SK-N-SH treated with all-trans-retinoic acid at 6 μM for 48 hours (cell line): ENCODE data around the gene ADCYAP1R1.

Experiments
- ATAC-seq: fragments of 200-7000 bp; cut with Tn5 transposase; 3 replicates; pipeline ENCODE4 v1.9.1; 2020; ENCODE audit warnings: mild to moderate bottlenecking, moderate library complexity
- ARNTL ChIP-seq: fragments of 450-650 bp; formaldehyde crosslinking; IDR thresholded peaks from 2 replicates; pipeline ENCODE4 v1.5.0; 2020; ENCODE audit warnings: low read depth, mild to moderate bottlenecking, moderate library complexity, borderline replicate concordance
- BACH2 ChIP-seq: fragments of 250-450 bp; sonication (Bioruptor Pico); IDR thresholded peaks from 2 replicates; pipeline ENCODE4 v1.9.0; 2021; ENCODE audit warnings: mild to moderate bottlenecking, borderline replicate concordance
- CSDC2 ChIP-seq: fragments of 250-450 bp; sonication (Bioruptor Pico); IDR thresholded peaks from 2 replicates; pipeline ENCODE4 v1.5.0; 2020; ENCODE audit warnings: mild to moderate bottlenecking, moderate library complexity
- CSRNP3 ChIP-seq: fragments of 250-450 bp; sonication (Bioruptor Pico); IDR thresholded peaks from 2 replicates; pipeline ENCODE4 v1.5.1; 2021; ENCODE audit warnings: mild to moderate bottlenecking, moderate library complexity
- ESRRG ChIP-seq: fragments of 250-450 bp; sonication (Bioruptor Pico); IDR thresholded peaks from 2 replicates; pipeline ENCODE4 v1.6.1; 2021; ENCODE audit warnings: mild to moderate bottlenecking
- GLIS3 ChIP-seq: fragments of 250-450 bp; sonication (Bioruptor Pico); IDR thresholded peaks from 2 replicates; pipeline ENCODE4 v1.5.0; 2020; ENCODE audit warnings: mild to moderate bottlenecking, moderate library complexity
- ISL1 ChIP-seq: fragments of 250-450 bp; sonication (Bioruptor Pico); IDR thresholded peaks from 2 replicates; pipeline ENCODE4 v2.1.2; 2022; ENCODE audit warnings: mild to moderate bottlenecking, moderate library complexity
- OSR1 ChIP-seq: fragments of 250-450 bp; sonication (Bioruptor Pico); IDR thresholded peaks from 2 replicates; pipeline ENCODE4 v1.8.0; 2022; ENCODE audit warnings: moderate library complexity, mild to moderate bottlenecking, inconsistent platforms
- PATZ1 ChIP-seq: fragments of 250-450 bp; sonication (Bioruptor Pico); IDR thresholded peaks from 2 replicates; pipeline ENCODE4 v1.8.0; 2020; ENCODE audit warnings: mild to moderate bottlenecking, moderate library complexity, borderline replicate concordance
- POU6F1 ChIP-seq: fragments of 250-450 bp; sonication (Bioruptor Pico); IDR thresholded peaks from 2 replicates; pipeline ENCODE4 v1.8.0; 2021; ENCODE audit warnings: low read depth, mild to moderate bottlenecking, moderate library complexity, borderline replicate concordance
- PPARA ChIP-seq: fragments of 250-450 bp; sonication (Bioruptor Pico); IDR thresholded peaks from 2 replicates; pipeline ENCODE4 v1.5.0; 2020; ENCODE audit warnings: mild to moderate bottlenecking, borderline replicate concordance
- RARB ChIP-seq: fragments of 250-450 bp; sonication (Bioruptor Pico); IDR thresholded peaks from 2 replicates; pipeline ENCODE4 v1.8.0; 2021; ENCODE audit warnings: mild to moderate bottlenecking, moderate library complexity
- TCF4 ChIP-seq: fragments of 250-450 bp; sonication (Bioruptor Pico); IDR thresholded peaks from 2 replicates; pipeline ENCODE4 v1.8.0; 2021; ENCODE audit warnings: mild to moderate bottlenecking, moderate library complexity, borderline replicate concordance
- TOX ChIP-seq: fragments of 250-450 bp; sonication (Bioruptor Pico); IDR thresholded peaks from 2 replicates; pipeline ENCODE4 v1.8.0; 2021; ENCODE audit warnings: mild to moderate bottlenecking, moderate library complexity, borderline replicate concordance
- TSHZ2 ChIP-seq: fragments of 250-450 bp; sonication (Bioruptor Pico); IDR thresholded peaks from 2 replicates; pipeline ENCODE4 v1.5.0; 2020; ENCODE audit warnings: mild to moderate bottlenecking, moderate library complexity
- ZC3H10 ChIP-seq: fragments of 250-450 bp; sonication (Bioruptor Pico); IDR thresholded peaks from 2 replicates; pipeline ENCODE4 v1.5.1; 2021; ENCODE audit warnings: mild to moderate bottlenecking, moderate library complexity
- ZFP3 ChIP-seq: fragments of 250-450 bp; sonication (Bioruptor Pico); IDR thresholded peaks from 2 replicates; pipeline ENCODE4 v1.5.0; 2020; ENCODE audit warnings: mild to moderate bottlenecking, moderate library complexity
- ZFP30 ChIP-seq: fragments of 450-650 bp; formaldehyde crosslinking; IDR thresholded peaks from 2 replicates; pipeline ENCODE4 v1.5.0; 2022; ENCODE audit warnings: mild to moderate bottlenecking, moderate library complexity
- ZNF565 ChIP-seq: fragments of 450-650 bp; formaldehyde crosslinking; conservative IDR thresholded peaks from 2 replicates; pipeline ENCODE4 v1.5.0; 2020; ENCODE audit warnings: low read depth, mild to moderate bottlenecking, moderate library complexity
- ZNF70 ChIP-seq: fragments of 450-650 bp; formaldehyde crosslinking; IDR thresholded peaks from 2 replicates; pipeline ENCODE4 v1.5.0; 2020; ENCODE audit warnings: mild to moderate bottlenecking, moderate library complexity
- ZNF8 ChIP-seq: fragments of 450-650 bp; formaldehyde crosslinking; IDR thresholded peaks from 2 replicates; pipeline ENCODE4 v1.5.0; 2020; ENCODE audit warnings: mild to moderate bottlenecking, moderate library complexity

ADCYAP1R1 gene

GRCh38 chr7:31029251-31030042 lies 22.7 kb upstream of the ADCYAP1R1 start:
- no peak for ATAC-seq
- TF ChIP-seq OSR1 (CRISPR knock-in tag) (no peak), TSHZ2 (CRISPR knock-in tag) (no peak), ESRRG (CRISPR knock-in tag) (no peak), RARB (CRISPR knock-in tag) (no peak), ZNF8 (CRISPR knock-in tag) (no peak), ZFP30 (CRISPR knock-in tag) (no peak), CSRNP3 (no peak), ZFP3 (CRISPR knock-in tag) (no peak), ZC3H10 (CRISPR knock-in tag) (no peak), PPARA (CRISPR knock-in tag) (no peak), GLIS3 (CRISPR knock-in tag) (no peak), ZNF565 (CRISPR knock-in tag) (no peak), CSDC2 (CRISPR knock-in tag) (no peak), ZNF70 (no peak), TOX (no peak), BACH2 (CRISPR knock-in tag) (no peak), ISL1 (CRISPR knock-in tag) (no peak)

GRCh38 chr7:31033674-31034300 lies 18.3 kb upstream of the ADCYAP1R1 start:
- ATAC-seq, result no peak

More at GRCh38 chr7:31033674-31034300, 18.3 kb upstream of the ADCYAP1R1 start:
- TF ChIP-seq CSDC2 (CRISPR knock-in tag) (no peak), ZNF70 (no peak), BACH2 (CRISPR knock-in tag) (no peak), ZNF8 (CRISPR knock-in tag) (no peak), PATZ1 (CRISPR knock-in tag) (no peak), TSHZ2 (CRISPR knock-in tag) (no peak), ESRRG (CRISPR knock-in tag) (no peak), ZC3H10 (CRISPR knock-in tag) (no peak), ZFP3 (CRISPR knock-in tag) (no peak), POU6F1 (no peak), ARNTL (CRISPR knock-in tag) (no peak), ZFP30 (CRISPR knock-in tag) (no peak), ISL1 (CRISPR knock-in tag) (no peak), TCF4 (CRISPR knock-in tag) (no peak)
